Stimulated activated CD8-positive, alpha-beta memory T cell treated with anti-CD3 and anti-CD28 coated beads, Interleukin-7, amount 100 ng/mL, for 4 hours (primary cell): ENCODE measurements around the gene LGALS9B.
"Not testable (repeated sequence)": the region's sequence is repeated elsewhere in the genome, so short reads cannot be mapped to it uniquely, and the experiment has no call there.

Source experiments
- DNase-seq, 2 donors: peaks; one replicate each; pipeline ENCODE4 v3.0.0-alpha.2; 2020; ENCODE audit warnings: low read depth in 2 of 2

Gene LGALS9B

GRCh38 chr17:20466999-20467398 lies 340 bp downstream of the LGALS9B start:
- not testable (repeated sequence) for DNase-seq

GRCh38 chr17:20466553-20466952 lies 786 bp downstream of the LGALS9B start:
- DNase-seq, result not testable (repeated sequence)

GRCh38 chr17:20465535-20465934 lies 1.8 kb downstream of the LGALS9B start:
- DNase-seq, result not testable (repeated sequence)

- DNase-seq, result not testable (repeated sequence)
Observed at GRCh38 chr17:20464854-20465414, 2.4 kb downstream of the LGALS9B start.

- not testable (repeated sequence) for DNase-seq
Observed at GRCh38 chr17:20462158-20462557, 5.2 kb downstream of the LGALS9B start.

- DNase-seq, result not testable (repeated sequence)
Observed at GRCh38 chr17:20457848-20458381, 9.4 kb downstream of the LGALS9B start.

- DNase-seq, result not testable (repeated sequence)
Observed at GRCh38 chr17:20455106-20455505, 12.2 kb downstream of the LGALS9B start.

- not testable (repeated sequence) for DNase-seq
Observed at GRCh38 chr17:20453820-20454434, 13.4 kb downstream of the LGALS9B start.

- DNase-seq, result not testable (repeated sequence)
Observed at GRCh38 chr17:20450852-20451251, 16.5 kb downstream of the LGALS9B start.

GRCh38 chr17:20447534-20448321 lies 19.6 kb downstream of the LGALS9B start:
- not testable (repeated sequence) for DNase-seq

GRCh38 chr17:20446895-20447294 lies 20.4 kb downstream of the LGALS9B start:
- not testable (repeated sequence) for DNase-seq

- not testable (repeated sequence) for DNase-seq
Observed at GRCh38 chr17:20444581-20445236, 22.6 kb downstream of the LGALS9B start.

- DNase-seq, result not testable (repeated sequence)
Observed at GRCh38 chr17:20444173-20444572, 23.2 kb downstream of the LGALS9B start.

GRCh38 chr17:20443632-20444031 lies 23.7 kb downstream of the LGALS9B start:
- DNase-seq, result not testable (repeated sequence)

GRCh38 chr17:20440665-20441064 lies 26.7 kb downstream of the LGALS9B start:
- DNase-seq, result not testable (repeated sequence)

- not testable (repeated sequence) for DNase-seq
Observed at GRCh38 chr17:20435166-20435565, 32.2 kb downstream of the LGALS9B start.

GRCh38 chr17:20433382-20433781 lies 34.0 kb downstream of the LGALS9B start:
- DNase-seq, result not testable (repeated sequence)

GRCh38 chr17:20427264-20427663 lies 40.1 kb downstream of the LGALS9B start:
- DNase-seq, result not testable (repeated sequence)

GRCh38 chr17:20422826-20423225 lies 44.5 kb downstream of the LGALS9B start:
- not testable (repeated sequence) for DNase-seq

- not testable (repeated sequence) for DNase-seq
Observed at GRCh38 chr17:20418838-20419237, 48.5 kb downstream of the LGALS9B start.

- DNase-seq, result not testable (repeated sequence)
Observed at GRCh38 chr17:20417492-20418080, 49.8 kb downstream of the LGALS9B start.
